Activated CD8-positive, alpha-beta memory T cell treated with anti-CD3 and anti-CD28 coated beads, Interleukin-2, amount 50 U/mL, for 1 hour (primary cell): Measurements from ENCODE around the gene ZP2.
"Not testable (repeated sequence)": the region's sequence is repeated elsewhere in the genome, so short reads cannot be mapped to it uniquely, and the experiment has no call there.

Experiments used
- DNase-seq: peaks from one replicate; pipeline ENCODE4 v3.0.0-alpha.2; 2020; ENCODE audit errors: extremely low read depth

The ZP2 gene

DNA sequence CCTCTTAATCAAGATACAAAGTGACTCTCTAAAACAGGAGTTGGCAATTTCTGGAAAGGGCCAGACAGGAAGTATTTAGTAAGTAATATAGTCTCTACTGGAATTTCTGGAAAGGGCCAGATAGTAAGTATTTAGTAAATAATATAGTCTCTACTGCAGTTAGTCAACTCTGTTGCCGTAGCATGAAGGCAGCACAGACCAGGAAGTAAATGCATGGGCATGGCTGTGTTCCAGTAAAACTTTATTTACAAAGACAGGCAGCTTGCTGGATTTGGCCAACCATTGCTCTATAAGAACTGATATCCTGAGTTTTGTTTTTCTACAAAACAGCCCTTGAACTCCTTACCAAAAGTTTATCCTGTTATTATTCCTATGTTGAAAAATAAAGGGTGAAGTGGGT is 36.0 kb downstream of the ZP2 start:
- DNase-seq: no peak

DNA sequence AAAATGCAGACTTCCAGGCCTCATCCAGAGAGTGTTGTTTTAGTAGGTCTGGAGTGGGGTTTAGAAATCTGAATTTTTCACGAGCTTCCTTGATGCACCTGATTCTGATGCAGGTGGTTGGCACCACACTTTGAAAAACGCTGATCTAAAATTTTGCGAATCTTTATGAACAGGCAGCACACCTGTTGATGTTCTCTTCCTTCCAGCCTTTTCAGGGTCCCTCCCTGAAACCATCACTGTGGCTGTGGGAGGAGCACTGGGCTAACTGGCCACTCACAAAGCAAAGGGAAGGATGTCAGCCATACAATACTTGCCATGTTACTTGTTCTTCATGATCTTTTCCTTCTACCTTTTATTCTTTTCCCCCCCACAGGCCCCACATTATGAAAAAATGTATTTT is 38.7 kb downstream of the ZP2 start:
- no peak for DNase-seq

DNA sequence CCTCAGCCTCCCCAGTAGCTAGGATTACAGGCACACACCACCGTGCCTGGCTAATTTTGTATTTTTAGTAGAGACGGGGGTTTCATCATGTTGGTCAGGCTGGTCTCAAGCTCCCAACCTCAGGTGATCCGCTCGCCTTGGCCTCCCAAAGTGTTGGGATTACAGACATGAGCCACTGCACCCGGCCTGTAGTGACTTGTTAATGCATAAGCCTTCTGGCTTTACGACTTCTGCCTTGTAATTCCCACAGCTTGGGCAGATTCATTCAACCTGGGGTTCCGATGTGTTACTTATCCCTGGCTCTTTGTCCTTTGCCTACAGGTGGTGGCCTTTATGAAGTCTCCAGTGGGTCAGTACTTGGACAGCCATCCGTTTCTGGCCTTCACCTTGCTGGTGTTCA is 41.3 kb downstream of the ZP2 start:
- DNase-seq: not testable (repeated sequence)

DNA sequence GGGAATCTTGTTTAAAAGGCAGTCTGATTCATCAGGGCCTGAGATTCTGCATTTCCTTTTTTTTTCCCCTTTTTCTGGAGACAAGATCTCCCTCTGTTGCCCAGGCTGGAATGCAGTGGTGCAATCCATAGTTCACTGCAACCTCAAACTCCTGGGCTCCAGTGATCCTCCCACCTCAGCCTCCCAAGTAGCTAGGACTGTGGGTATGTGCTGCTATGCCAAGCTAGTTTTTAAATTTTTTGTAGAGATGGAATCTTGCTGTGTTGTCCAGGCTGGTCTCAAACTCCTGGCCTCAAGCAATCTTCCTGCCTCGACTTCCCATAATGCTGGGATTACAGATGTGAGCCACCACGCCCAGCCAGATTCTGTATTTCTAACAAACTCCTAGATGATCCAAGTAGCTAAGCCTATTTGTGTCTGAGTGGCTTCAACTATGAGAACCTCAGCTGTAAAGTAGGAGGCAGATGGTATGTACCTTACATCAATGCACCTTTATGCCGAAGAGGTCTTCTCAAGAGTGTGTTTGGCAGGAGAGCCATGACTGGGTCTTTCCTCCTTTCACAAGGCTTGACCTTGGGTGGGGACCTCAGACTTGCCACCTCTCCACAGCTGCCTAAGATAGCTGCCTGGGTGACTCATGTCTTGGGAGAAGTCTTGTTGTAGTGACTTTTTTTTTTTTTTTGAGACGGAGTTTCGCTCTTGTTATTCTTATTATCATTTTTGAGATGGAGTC is 42.0 kb downstream of the ZP2 start:
- DNase-seq: no peak

DNA sequence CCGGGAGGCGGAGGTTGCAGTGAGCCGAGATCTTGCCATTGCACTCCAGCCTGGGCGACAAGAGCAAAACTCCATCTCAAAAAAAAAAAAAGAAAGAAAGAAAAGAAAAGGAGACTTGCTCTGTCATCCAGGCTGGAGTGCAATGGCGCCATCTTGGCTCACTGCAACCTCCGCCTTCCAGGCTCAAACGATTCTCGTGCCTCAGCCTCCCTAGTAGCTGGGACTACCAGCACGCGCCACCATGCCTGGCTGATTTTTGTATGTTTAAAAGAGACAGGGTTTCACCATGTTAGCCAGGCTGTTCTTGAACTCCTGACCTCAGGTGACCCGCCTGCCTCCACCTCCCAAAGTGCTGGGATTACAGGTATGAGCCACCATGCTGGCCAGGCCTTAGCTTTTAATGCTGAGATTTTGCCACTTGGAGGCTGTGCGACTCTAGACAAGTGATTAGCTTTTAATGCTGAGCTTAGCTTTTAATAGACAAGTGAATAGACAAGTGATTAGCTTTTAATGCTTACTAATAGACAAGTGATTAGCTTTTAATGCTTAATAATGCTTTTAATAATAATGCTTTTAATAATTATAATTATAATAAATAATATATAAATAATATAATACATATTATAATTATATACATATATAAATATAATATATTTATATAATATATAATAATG is 43.3 kb downstream of the ZP2 start:
- DNase-seq: no peak

DNA sequence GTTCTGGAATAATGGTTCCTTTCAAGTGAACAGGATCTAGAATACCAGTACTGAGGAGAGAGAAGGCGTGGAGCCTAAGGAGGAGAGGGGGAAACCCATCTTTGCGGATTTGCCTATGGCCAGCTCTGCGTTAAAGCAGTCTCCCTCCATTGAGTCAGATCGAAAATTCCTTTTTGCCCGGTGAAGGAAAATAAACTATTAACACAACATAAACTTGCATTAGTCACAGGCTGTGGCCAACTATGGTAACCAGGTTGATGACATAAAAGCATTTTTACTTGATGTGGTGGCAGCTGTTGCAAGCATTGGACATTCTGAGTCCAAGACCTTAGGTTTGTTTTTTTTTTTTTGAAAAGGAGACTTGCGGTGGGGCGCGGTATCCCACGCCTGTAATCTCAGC is 44.0 kb downstream of the ZP2 start:
- DNase-seq: no peak

DNA sequence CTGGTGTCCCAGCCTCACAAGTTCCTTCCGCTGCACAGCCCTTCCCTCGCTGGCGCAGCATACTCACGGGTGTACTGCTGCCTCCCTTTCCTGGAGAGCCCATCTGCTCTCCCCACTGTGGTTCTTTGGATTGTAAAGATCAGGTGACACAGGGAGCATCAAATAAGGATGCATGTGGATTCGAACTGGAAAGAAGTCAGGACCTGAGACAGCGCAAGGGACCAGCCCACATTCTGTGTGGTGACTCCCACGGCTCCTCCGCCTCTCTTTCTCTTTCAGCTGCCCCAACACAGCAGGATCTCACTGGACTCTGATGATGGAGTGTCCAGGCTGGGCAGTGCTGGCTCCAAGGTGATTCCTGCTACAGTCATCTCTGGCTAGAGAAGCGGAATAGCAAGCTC is 44.8 kb downstream of the ZP2 start:
- DNase-seq: no peak

DNA sequence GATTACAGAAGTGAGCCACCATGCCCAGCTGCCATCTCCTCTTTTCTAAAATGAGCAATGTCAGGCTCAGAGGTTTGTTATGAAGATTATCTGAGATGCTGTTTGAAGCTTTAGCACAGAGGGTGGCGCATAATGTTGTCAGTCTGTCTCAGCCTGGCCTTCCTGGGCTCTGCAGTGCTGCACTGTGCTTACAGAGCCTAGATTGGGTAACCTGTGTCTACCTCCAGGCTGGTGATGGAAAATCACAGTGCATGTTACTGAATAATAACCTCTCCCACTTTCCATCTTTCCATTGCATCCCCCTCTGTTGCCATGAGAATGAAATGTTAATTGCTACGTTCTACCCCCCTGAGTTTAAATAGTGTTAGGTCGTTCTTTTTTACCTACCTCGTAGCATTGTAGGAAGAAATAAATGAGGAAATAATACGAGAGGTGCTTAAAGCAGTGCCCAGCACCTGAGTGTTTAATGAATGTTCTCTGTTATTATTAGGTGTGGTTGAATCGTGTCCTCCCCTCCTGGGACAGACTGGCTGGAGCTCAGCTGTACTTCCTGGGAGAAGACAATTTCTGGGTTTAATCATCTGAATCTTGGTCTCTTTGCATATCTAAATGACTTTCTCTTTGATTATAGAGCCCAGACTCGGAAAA is 46.7 kb downstream of the ZP2 start:
- no peak for DNase-seq

DNA sequence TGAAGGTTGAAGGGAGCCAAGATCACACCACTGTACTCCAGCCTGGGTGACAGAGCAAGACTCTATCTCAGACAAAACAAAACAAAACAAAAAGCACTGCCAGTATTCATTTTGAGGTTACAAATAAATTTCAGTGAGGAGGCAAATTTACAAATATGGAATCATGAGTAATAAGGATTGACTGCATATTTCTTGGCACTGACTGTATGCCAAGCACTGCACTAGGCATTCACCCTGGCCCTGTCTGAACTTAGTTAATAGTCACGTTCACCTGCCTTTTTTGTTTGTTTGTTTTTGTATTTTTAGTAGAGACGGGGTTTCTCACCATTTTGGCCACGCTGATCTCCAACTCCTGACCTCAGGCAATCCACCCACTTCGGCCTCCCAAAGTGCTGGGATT is 47.8 kb downstream of the ZP2 start:
- DNase-seq: no peak

DNA sequence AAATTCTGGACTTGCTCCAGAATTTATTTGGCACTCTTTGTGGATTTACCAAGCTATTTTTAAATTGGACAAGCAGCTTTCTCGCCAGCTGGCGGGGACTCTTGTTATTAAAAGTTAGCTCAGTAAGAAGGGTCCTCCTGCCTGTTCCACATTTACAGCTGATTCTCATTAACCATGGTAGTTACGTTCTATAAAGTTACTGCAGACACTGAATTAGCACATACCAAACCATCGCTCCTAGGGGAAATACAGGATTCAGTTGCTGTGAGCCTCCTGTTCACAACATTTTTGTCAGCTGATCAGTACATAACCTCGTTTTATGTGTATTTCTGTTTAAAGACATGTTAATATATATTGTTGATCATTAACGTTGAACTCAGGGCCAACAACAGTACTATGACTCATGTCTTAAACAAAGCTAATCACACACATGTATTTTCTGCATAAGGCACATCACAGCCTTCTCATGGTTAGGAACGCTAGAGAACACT is 48.7 kb downstream of the ZP2 start:
- no peak for DNase-seq

DNA sequence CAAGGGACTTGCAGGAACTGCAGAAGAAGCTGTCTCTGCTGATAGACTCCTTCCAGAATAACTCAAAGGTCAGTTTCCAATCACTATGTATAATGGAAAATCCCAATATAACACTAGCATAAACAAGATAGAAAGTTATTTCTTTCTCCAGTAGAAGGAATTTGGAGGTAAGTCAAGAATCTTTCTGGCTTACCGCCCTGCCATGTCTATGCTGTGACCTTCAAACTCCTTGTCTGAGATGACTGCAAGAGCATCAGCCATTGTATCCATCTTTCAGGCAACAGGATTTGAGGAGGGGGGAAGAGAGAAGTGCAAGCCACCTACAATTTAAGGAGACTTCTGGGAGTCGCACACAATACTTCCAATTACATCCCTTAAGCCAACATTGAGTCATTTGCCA is 50.2 kb downstream of the ZP2 start:
- no peak for DNase-seq

DNA sequence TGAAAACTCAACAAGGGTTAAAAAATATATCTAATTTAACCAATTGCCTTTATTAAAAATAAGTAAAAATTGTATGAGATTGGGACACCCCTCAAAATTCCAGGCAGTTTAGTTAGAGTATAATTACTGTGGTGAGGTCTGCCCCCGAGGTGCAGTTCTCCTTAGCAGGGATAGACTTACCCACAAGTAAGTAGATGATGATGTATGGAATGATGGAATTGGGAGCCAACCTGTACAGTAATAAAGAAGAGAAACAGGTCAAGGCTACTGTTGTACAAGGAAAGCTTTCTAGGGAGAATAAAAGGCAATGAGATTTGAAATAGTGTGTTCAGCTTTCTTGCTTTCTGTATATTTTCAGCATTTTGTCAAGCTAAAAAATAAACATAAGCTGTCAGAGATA is 51.1 kb downstream of the ZP2 start:
- no peak for DNase-seq

DNA sequence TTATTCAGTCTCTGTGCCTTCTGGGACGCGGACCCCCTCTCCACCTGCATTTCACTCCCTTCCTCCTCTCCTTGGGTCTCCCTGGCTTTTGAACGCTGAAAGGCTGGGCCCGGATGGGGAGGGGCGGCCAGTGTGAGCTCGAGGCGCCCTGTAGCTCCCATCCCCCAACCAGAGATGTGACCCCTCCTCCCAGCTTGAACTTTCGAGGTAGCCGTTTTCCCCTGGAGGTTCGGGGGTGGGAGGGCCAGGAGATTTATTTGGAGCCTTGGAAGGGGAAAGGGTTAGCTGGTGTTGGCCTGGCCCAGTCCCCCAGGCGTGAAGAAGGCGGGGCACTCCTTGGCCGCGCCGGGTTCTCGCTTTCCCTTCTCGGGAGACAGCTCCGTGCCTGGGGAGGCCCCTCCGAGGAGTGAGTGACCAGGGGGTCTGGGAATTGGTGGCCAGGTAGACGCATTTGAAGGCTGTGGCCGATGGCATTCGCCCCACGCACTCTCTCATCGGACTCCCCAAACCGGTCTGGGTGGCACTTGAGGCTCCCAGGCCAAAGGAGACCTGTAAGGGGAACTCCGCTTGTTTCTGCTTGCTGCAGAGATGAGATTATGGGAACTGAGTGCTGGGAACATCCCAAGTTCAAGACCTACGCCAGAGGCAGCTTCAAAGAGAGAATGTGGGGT is 52.0 kb downstream of the ZP2 start:
- no peak for DNase-seq

DNA sequence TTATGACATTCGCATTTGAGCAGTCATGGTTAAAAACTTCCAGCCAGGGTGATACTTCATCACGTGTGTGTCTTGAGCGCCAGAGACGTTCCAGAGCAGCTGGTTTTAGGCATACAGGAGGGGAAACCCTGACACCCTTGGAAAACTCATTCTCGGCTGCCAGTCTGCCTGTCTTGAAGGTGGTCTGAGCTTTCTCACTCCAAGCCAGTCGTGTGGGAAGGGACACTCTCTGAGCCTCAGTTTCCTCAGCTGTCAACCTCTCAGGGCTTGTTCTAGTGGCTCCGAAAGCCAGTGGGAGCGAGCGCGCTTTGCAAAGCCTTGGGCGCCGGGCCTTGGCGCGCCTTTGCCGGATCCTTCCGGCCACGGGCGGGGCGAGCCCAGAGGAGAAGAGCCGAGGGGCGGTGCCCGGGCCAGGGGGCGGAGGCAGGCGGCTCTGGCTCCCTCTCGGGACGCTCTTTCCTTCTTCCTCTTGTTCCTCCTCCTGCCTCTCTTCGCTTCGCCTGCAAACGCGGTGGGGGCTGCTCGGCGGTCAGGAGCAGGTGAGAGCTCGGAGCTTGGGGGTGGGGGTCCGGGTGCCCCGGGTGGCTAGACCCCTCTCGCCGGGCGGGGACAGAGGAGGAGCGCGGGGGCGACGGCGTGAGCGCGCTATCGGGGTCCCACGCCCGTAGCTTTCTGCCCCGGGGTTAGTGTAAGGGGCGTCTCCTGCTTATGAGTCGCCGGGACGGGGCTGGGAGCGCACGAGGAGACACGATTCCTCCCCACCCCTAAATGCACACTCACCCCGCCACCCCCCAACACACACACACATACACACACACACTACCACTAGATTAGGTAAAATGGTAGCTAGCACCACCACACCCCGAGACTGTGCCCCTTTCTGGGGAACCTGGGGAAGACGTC is 52.9 kb downstream of the ZP2 start, which contains the start of gene LDAF1:
TSS of gene LDAF1 (plus strand) at position 467 of the 903 bp plus-strand sequence. CDS start 2,509 bp downstream, outside the sequence.
- no peak for DNase-seq

DNA sequence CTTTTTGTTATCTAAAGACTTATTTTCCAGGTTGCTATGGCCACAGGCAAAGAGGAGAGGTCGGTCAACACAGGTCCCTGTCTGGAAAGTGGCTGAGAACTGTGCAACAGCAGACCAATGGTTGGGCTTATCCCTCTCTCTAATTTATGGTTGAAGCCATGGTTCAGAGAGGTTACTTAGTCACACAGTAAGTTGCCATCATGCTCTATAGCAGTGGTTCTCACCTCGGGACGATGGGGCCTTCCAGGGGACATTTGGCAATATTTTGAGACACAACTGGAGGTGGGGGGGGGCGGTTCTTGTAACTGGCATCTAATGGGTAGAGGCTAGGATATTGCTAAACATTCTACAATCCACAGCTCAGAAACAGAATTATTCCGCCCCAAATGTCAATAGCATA is 53.7 kb downstream of the ZP2 start:
- DNase-seq: no peak

DNA sequence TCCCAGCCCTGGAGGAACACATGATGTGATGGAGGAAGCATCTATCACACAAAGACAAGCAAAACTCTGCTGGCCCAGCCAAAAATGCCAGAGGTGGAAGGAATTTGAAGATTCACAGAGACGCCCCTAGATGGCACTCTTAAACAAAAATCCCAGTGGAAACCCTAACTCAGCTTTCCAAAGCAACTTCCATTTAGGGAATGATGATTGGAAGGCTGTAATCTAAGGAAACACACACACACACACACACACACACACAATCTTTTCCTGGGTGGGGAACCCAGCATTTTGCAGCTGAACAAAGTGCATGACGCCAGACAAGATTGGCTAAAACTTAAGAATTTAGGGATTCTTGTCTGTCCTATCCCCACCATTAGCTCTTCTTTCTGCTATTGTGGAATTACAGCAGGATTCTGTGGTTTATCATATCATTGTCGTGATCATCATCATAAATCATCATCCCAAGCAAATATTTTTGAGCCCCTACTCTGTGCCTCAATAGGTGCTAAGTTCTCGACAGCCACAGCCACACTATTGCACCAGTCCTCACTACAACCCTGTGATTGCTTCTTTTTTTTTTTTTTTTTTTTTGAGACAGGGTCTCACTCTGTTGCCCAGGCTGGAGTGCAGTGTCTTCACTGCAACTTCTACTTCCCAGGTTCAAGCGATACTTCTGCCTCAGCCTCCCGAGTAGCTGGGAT is 54.5 kb downstream of the ZP2 start:
- no peak for DNase-seq

DNA sequence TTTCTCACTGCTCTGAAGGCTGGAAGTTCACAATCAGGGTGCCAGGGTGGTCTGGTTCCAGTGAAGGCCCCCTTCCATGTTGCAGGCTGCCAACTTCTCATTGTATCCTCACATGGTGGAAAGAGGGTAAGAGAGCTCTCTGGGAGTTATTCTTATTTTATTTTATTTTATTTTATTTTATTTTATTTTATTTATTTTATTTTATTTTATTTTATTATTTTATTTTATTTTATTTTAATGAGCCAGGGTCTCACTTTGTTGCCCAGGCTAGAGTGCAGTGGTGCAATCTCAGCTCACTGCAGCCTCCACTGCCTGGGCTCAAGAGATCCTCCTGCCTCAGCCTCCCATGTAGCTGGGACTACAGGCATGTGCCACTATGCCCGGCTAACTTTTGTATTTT is 55.4 kb downstream of the ZP2 start:
- DNase-seq: not testable (repeated sequence)

DNA sequence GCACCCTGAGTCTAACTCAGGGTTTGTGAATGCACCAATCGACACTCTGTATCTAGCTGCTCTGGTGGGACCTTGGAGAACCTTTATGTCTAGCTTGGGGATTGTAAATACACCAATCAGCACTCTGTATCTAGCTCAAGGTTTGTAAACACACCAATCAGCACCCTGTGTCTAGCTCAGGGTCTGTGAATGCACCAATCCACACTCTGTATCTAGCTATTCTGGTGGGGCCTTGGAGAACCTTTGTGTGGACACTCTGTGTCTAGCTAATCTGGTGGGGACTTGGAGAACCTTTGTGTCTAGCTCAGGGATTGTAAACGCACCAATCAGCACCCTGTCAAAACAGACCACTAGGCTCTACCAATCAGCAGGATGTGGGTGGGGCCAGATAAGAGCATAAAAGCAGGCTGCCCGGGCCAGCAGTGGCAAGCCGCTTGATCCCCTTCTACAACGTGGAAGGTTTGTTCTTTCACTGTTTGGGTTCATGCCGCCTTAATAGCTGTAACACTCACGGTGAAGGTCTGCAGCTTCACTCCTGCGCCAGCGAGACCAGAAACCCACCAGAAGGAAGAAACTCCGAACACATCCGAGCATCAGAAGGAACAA is 58.1 kb downstream of the ZP2 start:
- not testable (repeated sequence) for DNase-seq

DNA sequence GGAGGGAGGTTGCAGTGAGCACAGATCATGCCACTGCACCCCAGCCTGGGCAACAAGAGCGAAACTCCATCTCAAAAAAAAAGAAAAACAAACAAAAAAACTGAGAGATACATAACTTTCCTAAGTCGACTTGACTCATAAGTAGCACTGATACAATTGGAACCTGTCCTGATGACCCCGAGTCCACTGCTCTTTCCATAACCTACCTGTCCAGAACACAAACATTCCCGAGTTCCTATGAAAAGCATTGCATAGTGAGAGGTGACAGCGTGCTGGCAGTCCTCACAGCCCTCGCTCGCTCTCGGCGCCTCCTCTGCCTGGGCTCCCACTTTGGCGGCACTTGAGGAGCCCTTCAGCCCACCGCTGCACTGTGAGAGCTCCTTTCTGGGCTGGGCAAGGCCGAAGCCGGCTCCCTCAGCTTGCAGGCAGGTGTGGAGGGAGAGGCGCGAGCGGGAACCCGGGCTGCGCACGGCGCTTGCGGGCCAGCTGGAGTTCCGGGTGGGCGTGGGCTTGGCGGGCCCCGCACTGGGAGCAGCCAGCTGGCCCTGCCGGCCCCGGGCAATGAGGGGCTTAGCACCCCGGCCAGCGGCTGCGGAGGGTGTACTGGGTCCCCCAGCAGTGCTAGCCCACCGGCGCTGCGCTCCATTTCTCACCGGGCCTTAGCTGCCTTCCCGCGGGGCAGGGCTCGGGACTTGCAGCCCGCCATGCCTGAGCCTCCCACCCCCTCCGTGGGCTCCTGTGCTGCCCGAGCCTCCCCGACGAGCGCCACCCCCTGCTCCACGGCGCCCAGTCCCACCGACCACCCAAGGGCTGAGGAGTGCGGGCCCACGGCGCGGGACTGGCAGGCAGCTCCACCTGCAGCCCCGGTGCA is 59.0 kb downstream of the ZP2 start:
- not testable (repeated sequence) for DNase-seq
